ENCODE results near the gene ROBO1.

ROBO1 gene

GRCh38 chr3:78712941-78713340 lies 1054.9 kb downstream of the ROBO1 start:
- Histone ChIP-seq H3K9ac (ENCODE audit: low read depth in 1 of 2, low read length in 2 of 2) (no peak overlapping the region), H3K27me3 (ENCODE audit: control insufficient read depth in 2 of 2, insufficient read depth in 2 of 2, low read length in 2 of 2) (no peaks in the 10 kb centered on the region), H3K27ac (ENCODE audit: low read depth in 2 of 2, low read length in 2 of 2) (no peak overlapping the region), H3K4me3 (ENCODE audit: low read length in 2 of 2) (no peak overlapping the region), H3K9me3 (ENCODE audit: control insufficient read depth in 2 of 2, low read length in 2 of 2) (no peaks in the 10 kb centered on the region), H3K4me1 (ENCODE audit: control insufficient read depth in 2 of 2, insufficient read depth in 2 of 2, low read length in 2 of 2) (no peaks in the 10 kb centered on the region), H3K36me3 (ENCODE audit: control insufficient read depth in 2 of 2, insufficient read depth in 2 of 2, low read length in 2 of 2) (no peaks in the 10 kb centered on the region)

GRCh38 chr3:78712270-78712669 lies 1055.5 kb downstream of the ROBO1 start:
- H3K27ac ChIP-seq (ENCODE audit: low read depth in 2 of 2, low read length in 2 of 2) = no peak overlapping the region
- H3K9me3 ChIP-seq (ENCODE audit: control insufficient read depth in 2 of 2, low read length in 2 of 2) = no peaks in the 10 kb centered on the region
- no peak overlapping the region for H3K9ac ChIP-seq (ENCODE audit: low read depth in 1 of 2, low read length in 2 of 2)
- H3K27me3 ChIP-seq (ENCODE audit: control insufficient read depth in 2 of 2, insufficient read depth in 2 of 2, low read length in 2 of 2) = no peaks in the 10 kb centered on the region
- no peak overlapping the region for H3K4me3 ChIP-seq (ENCODE audit: low read length in 2 of 2)
- H3K4me1 ChIP-seq (ENCODE audit: control insufficient read depth in 2 of 2, insufficient read depth in 2 of 2, low read length in 2 of 2) = no peaks in the 10 kb centered on the region
- H3K36me3 ChIP-seq (ENCODE audit: control insufficient read depth in 2 of 2, insufficient read depth in 2 of 2, low read length in 2 of 2) = no peaks in the 10 kb centered on the region

GRCh38 chr3:78708565-78709073 lies 1059.2 kb downstream of the ROBO1 start:
- H3K27me3 ChIP-seq (ENCODE audit: control insufficient read depth in 2 of 2, insufficient read depth in 2 of 2, low read length in 2 of 2) = no peaks in the 10 kb centered on the region
- H3K36me3 ChIP-seq (ENCODE audit: control insufficient read depth in 2 of 2, insufficient read depth in 2 of 2, low read length in 2 of 2) = no peaks in the 10 kb centered on the region
- no peaks in the 10 kb centered on the region for H3K9me3 ChIP-seq (ENCODE audit: control insufficient read depth in 2 of 2, low read length in 2 of 2)
- H3K4me3 ChIP-seq (ENCODE audit: low read length in 2 of 2) = no peak overlapping the region
- H3K27ac ChIP-seq (ENCODE audit: low read depth in 2 of 2, low read length in 2 of 2) = no peak overlapping the region
- no peak overlapping the region for H3K9ac ChIP-seq (ENCODE audit: low read depth in 1 of 2, low read length in 2 of 2)
- H3K4me1 ChIP-seq (ENCODE audit: control insufficient read depth in 2 of 2, insufficient read depth in 2 of 2, low read length in 2 of 2) = no peaks in the 10 kb centered on the region

- H3K27ac ChIP-seq (ENCODE audit: low read depth in 2 of 2, low read length in 2 of 2) = no peak overlapping the region
- no peak overlapping the region for H3K4me3 ChIP-seq (ENCODE audit: low read length in 2 of 2)
- no peaks in the 10 kb centered on the region for H3K36me3 ChIP-seq (ENCODE audit: control insufficient read depth in 2 of 2, insufficient read depth in 2 of 2, low read length in 2 of 2)
- no peaks in the 10 kb centered on the region for H3K27me3 ChIP-seq (ENCODE audit: control insufficient read depth in 2 of 2, insufficient read depth in 2 of 2, low read length in 2 of 2)
- no peak overlapping the region for H3K9ac ChIP-seq (ENCODE audit: low read depth in 1 of 2, low read length in 2 of 2)
- H3K9me3 ChIP-seq (ENCODE audit: control insufficient read depth in 2 of 2, low read length in 2 of 2) = no peaks in the 10 kb centered on the region
- no peaks in the 10 kb centered on the region for H3K4me1 ChIP-seq (ENCODE audit: control insufficient read depth in 2 of 2, insufficient read depth in 2 of 2, low read length in 2 of 2)
These were observed 1060.2 kb downstream of the ROBO1 start for GRCh38 chr3:78707609-78708008.

GRCh38 chr3:78706906-78707523 lies 1060.8 kb downstream of the ROBO1 start:
- H3K27ac ChIP-seq (ENCODE audit: low read depth in 2 of 2, low read length in 2 of 2) = no peak overlapping the region
- no peak overlapping the region for H3K4me3 ChIP-seq (ENCODE audit: low read length in 2 of 2)
- no peaks in the 10 kb centered on the region for H3K36me3 ChIP-seq (ENCODE audit: control insufficient read depth in 2 of 2, insufficient read depth in 2 of 2, low read length in 2 of 2)
- H3K4me1 ChIP-seq (ENCODE audit: control insufficient read depth in 2 of 2, insufficient read depth in 2 of 2, low read length in 2 of 2) = no peaks in the 10 kb centered on the region
- H3K27me3 ChIP-seq (ENCODE audit: control insufficient read depth in 2 of 2, insufficient read depth in 2 of 2, low read length in 2 of 2) = no peaks in the 10 kb centered on the region
- H3K9ac ChIP-seq (ENCODE audit: low read depth in 1 of 2, low read length in 2 of 2) = no peak overlapping the region
- H3K9me3 ChIP-seq (ENCODE audit: control insufficient read depth in 2 of 2, low read length in 2 of 2) = no peaks in the 10 kb centered on the region

GRCh38 chr3:78703944-78704343 lies 1063.9 kb downstream of the ROBO1 start:
- Histone ChIP-seq H3K4me3 (ENCODE audit: low read length in 2 of 2) (no peak overlapping the region), H3K9ac (ENCODE audit: low read depth in 1 of 2, low read length in 2 of 2) (no peak overlapping the region), H3K27ac (ENCODE audit: low read depth in 2 of 2, low read length in 2 of 2) (no peak overlapping the region), H3K36me3 (ENCODE audit: control insufficient read depth in 2 of 2, insufficient read depth in 2 of 2, low read length in 2 of 2) (no peaks in the 10 kb centered on the region), H3K27me3 (ENCODE audit: control insufficient read depth in 2 of 2, insufficient read depth in 2 of 2, low read length in 2 of 2) (no peaks in the 10 kb centered on the region), H3K4me1 (ENCODE audit: control insufficient read depth in 2 of 2, insufficient read depth in 2 of 2, low read length in 2 of 2) (no peaks in the 10 kb centered on the region), H3K9me3 (ENCODE audit: control insufficient read depth in 2 of 2, low read length in 2 of 2) (no peaks in the 10 kb centered on the region)

GRCh38 chr3:78701537-78701936 lies 1066.3 kb downstream of the ROBO1 start:
- Histone ChIP-seq H3K9ac (ENCODE audit: low read depth in 1 of 2, low read length in 2 of 2) (no peak overlapping the region), H3K36me3 (ENCODE audit: control insufficient read depth in 2 of 2, insufficient read depth in 2 of 2, low read length in 2 of 2) (no peaks in the 10 kb centered on the region), H3K27ac (ENCODE audit: low read depth in 2 of 2, low read length in 2 of 2) (no peak overlapping the region), H3K9me3 (ENCODE audit: control insufficient read depth in 2 of 2, low read length in 2 of 2) (no peaks in the 10 kb centered on the region), H3K4me1 (ENCODE audit: control insufficient read depth in 2 of 2, insufficient read depth in 2 of 2, low read length in 2 of 2) (no peaks in the 10 kb centered on the region), H3K4me3 (ENCODE audit: low read length in 2 of 2) (no peak overlapping the region), H3K27me3 (ENCODE audit: control insufficient read depth in 2 of 2, insufficient read depth in 2 of 2, low read length in 2 of 2) (no peaks in the 10 kb centered on the region)

- H3K9me3 ChIP-seq (ENCODE audit: control insufficient read depth in 2 of 2, low read length in 2 of 2) = no peaks in the 10 kb centered on the region
- H3K4me3 ChIP-seq (ENCODE audit: low read length in 2 of 2) = no peak overlapping the region
- no peaks in the 10 kb centered on the region for H3K36me3 ChIP-seq (ENCODE audit: control insufficient read depth in 2 of 2, insufficient read depth in 2 of 2, low read length in 2 of 2)
- H3K4me1 ChIP-seq (ENCODE audit: control insufficient read depth in 2 of 2, insufficient read depth in 2 of 2, low read length in 2 of 2) = no peaks in the 10 kb centered on the region
- no peak overlapping the region for H3K27ac ChIP-seq (ENCODE audit: low read depth in 2 of 2, low read length in 2 of 2)
- H3K27me3 ChIP-seq (ENCODE audit: control insufficient read depth in 2 of 2, insufficient read depth in 2 of 2, low read length in 2 of 2) = no peaks in the 10 kb centered on the region
- H3K9ac ChIP-seq (ENCODE audit: low read depth in 1 of 2, low read length in 2 of 2) = no peak overlapping the region
These were observed 1069.4 kb downstream of the ROBO1 start for GRCh38 chr3:78698431-78698830.

- no peaks in the 10 kb centered on the region for H3K36me3 ChIP-seq (ENCODE audit: control insufficient read depth in 2 of 2, insufficient read depth in 2 of 2, low read length in 2 of 2)
- H3K27ac ChIP-seq (ENCODE audit: low read depth in 2 of 2, low read length in 2 of 2) = no peak overlapping the region
- no peaks in the 10 kb centered on the region for H3K27me3 ChIP-seq (ENCODE audit: control insufficient read depth in 2 of 2, insufficient read depth in 2 of 2, low read length in 2 of 2)
- H3K9me3 ChIP-seq (ENCODE audit: control insufficient read depth in 2 of 2, low read length in 2 of 2) = no peaks in the 10 kb centered on the region
- H3K4me1 ChIP-seq (ENCODE audit: control insufficient read depth in 2 of 2, insufficient read depth in 2 of 2, low read length in 2 of 2) = no peaks in the 10 kb centered on the region
- no peak overlapping the region for H3K9ac ChIP-seq (ENCODE audit: low read depth in 1 of 2, low read length in 2 of 2)
- no peak overlapping the region for H3K4me3 ChIP-seq (ENCODE audit: low read length in 2 of 2)
These were observed 1070.4 kb downstream of the ROBO1 start for GRCh38 chr3:78697426-78697825.

- no peak overlapping the region for H3K27ac ChIP-seq (ENCODE audit: low read depth in 2 of 2, low read length in 2 of 2)
- no peak overlapping the region for H3K4me3 ChIP-seq (ENCODE audit: low read length in 2 of 2)
- H3K36me3 ChIP-seq (ENCODE audit: control insufficient read depth in 2 of 2, insufficient read depth in 2 of 2, low read length in 2 of 2) = no peaks in the 10 kb centered on the region
- H3K9me3 ChIP-seq (ENCODE audit: control insufficient read depth in 2 of 2, low read length in 2 of 2) = no peaks in the 10 kb centered on the region
- no peaks in the 10 kb centered on the region for H3K27me3 ChIP-seq (ENCODE audit: control insufficient read depth in 2 of 2, insufficient read depth in 2 of 2, low read length in 2 of 2)
- no peaks in the 10 kb centered on the region for H3K4me1 ChIP-seq (ENCODE audit: control insufficient read depth in 2 of 2, insufficient read depth in 2 of 2, low read length in 2 of 2)
- no peak overlapping the region for H3K9ac ChIP-seq (ENCODE audit: low read depth in 1 of 2, low read length in 2 of 2)
These were observed 1077.0 kb downstream of the ROBO1 start for GRCh38 chr3:78690766-78691165.

- Histone ChIP-seq H3K4me3 (ENCODE audit: low read length in 2 of 2) (no peak overlapping the region), H3K9ac (ENCODE audit: low read depth in 1 of 2, low read length in 2 of 2) (no peak overlapping the region), H3K36me3 (ENCODE audit: control insufficient read depth in 2 of 2, insufficient read depth in 2 of 2, low read length in 2 of 2) (no peaks in the 10 kb centered on the region), H3K27me3 (ENCODE audit: control insufficient read depth in 2 of 2, insufficient read depth in 2 of 2, low read length in 2 of 2) (no peaks in the 10 kb centered on the region), H3K27ac (ENCODE audit: low read depth in 2 of 2, low read length in 2 of 2) (no peak overlapping the region), H3K9me3 (ENCODE audit: control insufficient read depth in 2 of 2, low read length in 2 of 2) (no peaks in the 10 kb centered on the region), H3K4me1 (ENCODE audit: control insufficient read depth in 2 of 2, insufficient read depth in 2 of 2, low read length in 2 of 2) (no peaks in the 10 kb centered on the region)
These were observed 1078.4 kb downstream of the ROBO1 start for GRCh38 chr3:78689378-78689777.

All from mucosa of rectum (tissue), 2 donors.